K562 (cell line): ENCODE results near the gene PPM1D. TPM values are rescaled to one million over a fixed set of nuclear protein-coding genes. Genes with fewer than 3 reads are reported as not detected.

Source experiments
- ATAC-seq: fragments of 200-7000 bp; cut with Tn5 transposase; 3 replicates; pipeline ENCODE4 v1.9.1; 2020; ENCODE audit warnings: moderate library complexity
- BruUV-seq: library from RNA; stranded (reverse); fragments of 400-500 nt; replicated peaks from 2 replicates; lab custom pipeline; 2021; lab: Mats Ljungman, UMichigan
- CTCF ChIA-PET: fragments of 300-600 bp; formaldehyde crosslinking; extraction: SDS; loops from one replicate; lab custom pipeline; 2021; ENCODE audit warnings: low intra/inter-chr PET ratio; lab: Yijun Ruan, JAX
- POLR2A ChIA-PET: fragments of 300-600, 350-650 bp; sonication (Branson Sonifier 250); formaldehyde crosslinking; extraction: SDS; loops from one replicate; lab custom pipeline; 2021; ENCODE audit warnings: antibody characterized with exemption, inconsistent platforms; lab: Yijun Ruan, JAX
- DNase-seq, 4 experiments: peaks; one replicate each; pipeline versions ENCODE4 v3.0.0 to v3.0.0-alpha.2; 2011 to 2018; ENCODE audit warnings: low spot score in 3 of 4, mixed read lengths in 3 of 4; ENCODE audit errors: extremely low read depth in 1 of 4
- FAIRE-seq: peaks from 2 replicates; lab custom pipeline; 2011; peaks lifted over from hg19 to GRCh38; lab: Jason Lieb, UNC
- H2AFZ ChIP-seq: 2 replicates; pipeline ENCODE4 v1.6.0; 2011; ENCODE audit warnings: low read depth, low read length, control low read depth, inconsistent platforms
- H3K27ac ChIP-seq: fragments of 200-600 bp; 3 replicates; pipeline ENCODE4 v1.8.0; 2011; ENCODE audit warnings: low read depth, mild to moderate bottlenecking, control low read depth, inconsistent platforms, low read length, moderate library complexity, mixed read lengths; ENCODE audit errors: extremely low read depth
- H3K27me3 ChIP-seq, 2 experiments: fragments of 300-600 bp in 1 of 2; 2 replicates in 1 of 2; 3 replicates in 1 of 2; pipeline versions ENCODE4 v1.6.0 to v1.8.0; 2011; ENCODE audit warnings: inconsistent platforms in 2 of 2, low read length in 2 of 2, mild to moderate bottlenecking in 1 of 2, mixed read lengths in 1 of 2, moderate library complexity in 1 of 2; ENCODE audit not compliant: control insufficient read depth in 2 of 2, insufficient read depth in 2 of 2
- H3K36me3 ChIP-seq: fragments of 300-600 bp; 3 replicates; pipeline ENCODE4 v1.8.0; 2011; ENCODE audit warnings: mild to moderate bottlenecking, low read length, inconsistent platforms; ENCODE audit not compliant: control insufficient read depth, insufficient read depth
- H3K4me1 ChIP-seq, 2 experiments: fragments of 200-600 bp in 1 of 2; replicated peaks in 1 of 2; 2 replicates in 1 of 2; 3 replicates in 1 of 2; pipeline versions ENCODE4 v1.5.1 to v1.8.0; 2011; ENCODE audit warnings: inconsistent platforms in 2 of 2, low read length in 2 of 2, mild to moderate bottlenecking in 1 of 2, mixed read lengths in 1 of 2, moderate library complexity in 1 of 2; ENCODE audit not compliant: control insufficient read depth in 2 of 2, insufficient read depth in 2 of 2
- H3K4me2 ChIP-seq: 2 replicates; pipeline ENCODE4 v1.6.1; 2011; ENCODE audit warnings: low read length, control low read depth, inconsistent platforms, mixed read lengths; ENCODE audit not compliant: insufficient read depth
- H3K4me3 ChIP-seq: fragments of 200-600 bp; sonication (generic), shearing (Covaris generic); 2 replicates; pipeline ENCODE4 v1.5.1; 2016; ENCODE audit warnings: control low read depth, inconsistent platforms
- H3K79me2 ChIP-seq: fragments of 200-600 bp; 3 replicates; pipeline ENCODE4 v1.8.0; 2011; ENCODE audit warnings: low read length, inconsistent platforms; ENCODE audit not compliant: control insufficient read depth, insufficient read depth
- H3K9ac ChIP-seq, 2 experiments: 2 replicates each; pipeline versions ENCODE4 v1.6.0 to v1.6.1; 2011; ENCODE audit warnings: low read depth in 2 of 2, low read length in 2 of 2, control low read depth in 1 of 2, inconsistent platforms in 1 of 2, mild to moderate bottlenecking in 1 of 2, mixed read lengths in 1 of 2; ENCODE audit not compliant: insufficient read depth in 1 of 2
- H3K9me1 ChIP-seq: one replicate; pipeline ENCODE4 v1.6.0; 2011; ENCODE audit warnings: inconsistent platforms, mild to moderate bottlenecking, low read length, moderate library complexity; ENCODE audit not compliant: control insufficient read depth, insufficient read depth
- H3K9me3 ChIP-seq: replicated peaks from 2 replicates; pipeline ENCODE4 v1.5.1; 2011; ENCODE audit warnings: low read depth, low read length, inconsistent platforms; ENCODE audit not compliant: control insufficient read depth, insufficient read depth
- H4K20me1 ChIP-seq: replicated peaks from 2 replicates; pipeline ENCODE4 v1.6.1; 2011; ENCODE audit warnings: low read length, inconsistent platforms, mixed read lengths; ENCODE audit not compliant: control insufficient read depth, insufficient read depth
- CBX2 ChIP-seq: fragments of 200-600 bp; sonication (generic); IDR thresholded peaks from one replicate; pipeline ENCODE4 v1.6.1; 2012; ENCODE audit warnings: mild to moderate bottlenecking, low read length, inconsistent platforms; ENCODE audit not compliant: insufficient read depth, poor library complexity, severe bottlenecking
- CHCHD3 ChIP-seq: fragments of 250-450 bp; sonication (Bioruptor Pico); IDR thresholded peaks from 2 replicates; pipeline ENCODE4 v2.1.2; 2022; ENCODE audit warnings: mild to moderate bottlenecking
- NRF1 ChIP-seq, 2 experiments: fragments of 450-650 bp; IDR thresholded peaks in 1 of 2; conservative IDR thresholded peaks in 1 of 2; 2 replicates each; pipeline ENCODE4 v1.6.1; 2014; ENCODE audit warnings: mild to moderate bottlenecking in 2 of 2
- PHF8 ChIP-seq: fragments of 200-600 bp; sonication (generic); IDR thresholded peaks from 2 replicates; pipeline ENCODE4 v1.6.1; 2012; ENCODE audit warnings: mixed run types, mild to moderate bottlenecking, inconsistent platforms, low read length, moderate library complexity, borderline replicate concordance
- RFX1 ChIP-seq: fragments of 450-650 bp; IDR thresholded peaks from 2 replicates; pipeline ENCODE4 v1.6.1; 2016; ENCODE audit warnings: mild to moderate bottlenecking, moderate library complexity
- TGIF2 ChIP-seq: sonication (generic); formaldehyde crosslinking; IDR thresholded peaks from 2 replicates; pipeline ENCODE4 v1.8.1; 2022; ENCODE audit warnings: mild to moderate bottlenecking, missing genetic modification reagents, moderate library complexity
- TOE1 ChIP-seq, 2 experiments: fragments of 450-650 bp in 1 of 2; sonication (generic) in 1 of 2; formaldehyde crosslinking in 1 of 2; IDR thresholded peaks; 2 replicates each; pipeline versions ENCODE4 v1.7.1 to v1.8.0; 2016 to 2022; ENCODE audit warnings: borderline replicate concordance in 2 of 2, mild to moderate bottlenecking in 2 of 2, antibody characterized with exemption in 1 of 2, inconsistent platforms in 1 of 2, low read depth in 1 of 2, missing genetic modification reagents in 1 of 2, moderate library complexity in 1 of 2
- YY1 ChIP-seq, 3 experiments: IDR thresholded peaks; 2 replicates each; pipeline ENCODE4 v1.6.1; 2011; ENCODE audit warnings: low read length in 2 of 3, mild to moderate bottlenecking in 2 of 3, moderate library complexity in 2 of 3, borderline replicate concordance in 1 of 3, control low read depth in 1 of 3, low read depth in 1 of 3; ENCODE audit not compliant: insufficient read depth in 3 of 3, insufficient replicate concordance in 2 of 3, control insufficient read depth in 1 of 3, insufficient read length in 1 of 3; ENCODE audit errors: extremely low read depth in 1 of 3
- ZNF174 ChIP-seq: fragments of 250-450 bp; sonication (Bioruptor Pico); IDR thresholded peaks from 2 replicates; pipeline ENCODE4 v1.4.0; 2020; ENCODE audit warnings: mild to moderate bottlenecking
- ZNF707 ChIP-seq: fragments of 250-450 bp; sonication (Bioruptor Pico); conservative IDR thresholded peaks from 2 replicates; pipeline ENCODE4 v1.8.0; 2022; ENCODE audit warnings: inconsistent platforms, mild to moderate bottlenecking, moderate library complexity
- ZNF79 ChIP-seq: fragments of 250-450 bp; sonication (Bioruptor Pico); IDR thresholded peaks from 2 replicates; pipeline ENCODE4 v1.4.0; 2020; ENCODE audit warnings: low read depth, mild to moderate bottlenecking, moderate library complexity
- WGBS: fragments of 100-300 bp; shearing (Covaris generic); methylation state at CpG from one replicate; pipeline ENCODE4 v1.1.6; 2016; ENCODE audit warnings: low coverage, mixed read lengths; ENCODE audit not compliant: insufficient coverage; ENCODE audit errors: missing lambda C conversion rate; 5-methylcytosine and 5-hydroxymethylcytosine counted together
- in situ Hi-C: fragments of 300-500 bp; cut with MboI; formaldehyde crosslinking; loops from 4 replicates; pipeline ENCODE4 v1.15.0; 2018; ENCODE audit warnings: inconsistent platforms, mixed read lengths
- intact Hi-C: fragments of 100-400 bp; cut with micrococcal nuclease; formaldehyde crosslinking; loops from 2 replicates; pipeline ENCODE4 v1.14.2; 2022
- polyA plus RNA-seq, 8 experiments: library from polyadenylated mRNA; depleted of rRNA in 4 of 8; stranded (reverse) in 5 of 8; unstranded in 3 of 8; fragments of >200 nt; fragmentation: Nextera tagmentation in 2 of 8; fragmentation: Illumina TruSeq in 1 of 8; extraction: Ambion mirVana in 2 of 8; extraction: Trizol in 1 of 8; gene quantifications; 2 replicates each; pipeline versions ENCODE4 v1.2.1 to v1.2.3, GENCODE V29; 2011 to 2014; ENCODE audit warnings: inconsistent platforms in 1 of 8, missing spikeins in 1 of 8
- total RNA-seq, 7 experiments: library from RNA; depleted of rRNA in 6 of 7; stranded (reverse); fragments of >200 nt in 6 of 7; fragmentation: Illumina TruSeq in 2 of 7; extraction: Trizol in 2 of 7; gene quantifications; 2 replicates each; pipeline versions ENCODE4 v1.2.1 to v1.2.3, GENCODE V29; 2011 to 2021; ENCODE audit warnings: low replicate concordance in 1 of 7
- TF ChIP-seq, protein P1 (sequence below): fragments of 450-650 bp; IDR thresholded peaks from 2 replicates; pipeline ENCODE4 v1.7.0; 2016; ENCODE audit warnings: borderline replicate concordance
- TF ChIP-seq, protein P2 (sequence below), 2 experiments: fragments of 450-650 bp in 1 of 2; sonication (generic) in 1 of 2; formaldehyde crosslinking; conservative IDR thresholded peaks; 2 replicates each; pipeline versions ENCODE4 v1.4.0 to v1.8.1; 2020 to 2022; ENCODE audit warnings: mild to moderate bottlenecking in 1 of 2, missing genetic modification reagents in 1 of 2
- TF ChIP-seq, protein P3 (sequence below): fragments of 450-650 bp; IDR thresholded peaks from 2 replicates; pipeline ENCODE4 v1.6.1; 2016; ENCODE audit warnings: mild to moderate bottlenecking

Gene PPM1D
- total and polyA plus RNA-seq, 9 of the 15 experiments (the other 6 are each of a cell fraction or from before 2014, with no cell fraction given), result 2.1 to 19.0 (median 7.8) TPM

DNA sequence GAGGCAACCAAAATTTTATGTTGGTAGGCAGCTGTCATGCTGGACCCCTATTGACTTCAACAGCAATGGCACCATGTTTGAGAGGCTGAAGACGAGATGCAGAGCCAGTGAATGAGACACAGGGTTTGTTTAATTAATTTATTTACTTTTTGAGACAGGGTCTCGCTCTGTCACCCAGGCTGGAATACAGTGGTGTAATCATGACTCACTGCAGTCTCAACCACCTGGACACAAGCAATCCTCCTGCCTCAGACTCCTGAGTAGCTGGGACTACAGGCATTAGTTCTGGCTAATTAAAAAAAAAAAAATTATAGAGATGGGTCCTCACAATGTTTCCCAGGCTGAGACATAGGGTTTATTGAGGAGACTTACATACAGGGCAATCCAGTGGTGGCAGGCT is 36.2 kb upstream of the PPM1D start:
- no peak for DNase-seq
- no peak overlapping the region for H3K9ac ChIP-seq
- no peaks in the 10 kb centered on the region for H3K4me1 ChIP-seq
- H3K79me2 ChIP-seq, result no peaks in the 10 kb centered on the region
- H3K27ac ChIP-seq, result no peak overlapping the region
- H3K4me3 ChIP-seq, result no peak overlapping the region
- no peaks in the 10 kb centered on the region for H3K36me3 ChIP-seq
- no peaks in the 10 kb centered on the region for H3K9me1 ChIP-seq
- ChIA-PET POLR2A (no interaction called here), CTCF (no interaction called here)
- 16% methylated on average over 2 of the region's 2 CpGs for WGBS
- BruUV-seq, result no TSS peak
- H2AFZ ChIP-seq, result no peak overlapping the region
- H3K27me3 ChIP-seq, result no peaks in the 10 kb centered on the region; a peak in 1 of 5 replicates
- ATAC-seq, result no peak
- no peak for FAIRE-seq
- H3K4me2 ChIP-seq, result no peak overlapping the region
- no peaks in the 10 kb centered on the region for H4K20me1 ChIP-seq
- H3K9me3 ChIP-seq, result no peaks in the 10 kb centered on the region
- in situ Hi-C loops, result no loop called here
- intact Hi-C loops, result no loop called here
- TF ChIP-seq TGIF2 (CRISPR knock-in tag), result no peak
- TF ChIP-seq, protein P1, sequence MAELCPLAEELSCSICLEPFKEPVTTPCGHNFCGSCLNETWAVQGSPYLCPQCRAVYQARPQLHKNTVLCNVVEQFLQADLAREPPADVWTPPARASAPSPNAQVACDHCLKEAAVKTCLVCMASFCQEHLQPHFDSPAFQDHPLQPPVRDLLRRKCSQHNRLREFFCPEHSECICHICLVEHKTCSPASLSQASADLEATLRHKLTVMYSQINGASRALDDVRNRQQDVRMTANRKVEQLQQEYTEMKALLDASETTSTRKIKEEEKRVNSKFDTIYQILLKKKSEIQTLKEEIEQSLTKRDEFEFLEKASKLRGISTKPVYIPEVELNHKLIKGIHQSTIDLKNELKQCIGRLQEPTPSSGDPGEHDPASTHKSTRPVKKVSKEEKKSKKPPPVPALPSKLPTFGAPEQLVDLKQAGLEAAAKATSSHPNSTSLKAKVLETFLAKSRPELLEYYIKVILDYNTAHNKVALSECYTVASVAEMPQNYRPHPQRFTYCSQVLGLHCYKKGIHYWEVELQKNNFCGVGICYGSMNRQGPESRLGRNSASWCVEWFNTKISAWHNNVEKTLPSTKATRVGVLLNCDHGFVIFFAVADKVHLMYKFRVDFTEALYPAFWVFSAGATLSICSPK, result no peak
- TF ChIP-seq PHF8, result no peak
- no peak for TF ChIP-seq NRF1 (conservative IDR thresholded peaks at IDR 0.05 in 1 of 2, IDR thresholded peaks at IDR 0.05 in 1 of 2)
- TF ChIP-seq, protein P2, sequence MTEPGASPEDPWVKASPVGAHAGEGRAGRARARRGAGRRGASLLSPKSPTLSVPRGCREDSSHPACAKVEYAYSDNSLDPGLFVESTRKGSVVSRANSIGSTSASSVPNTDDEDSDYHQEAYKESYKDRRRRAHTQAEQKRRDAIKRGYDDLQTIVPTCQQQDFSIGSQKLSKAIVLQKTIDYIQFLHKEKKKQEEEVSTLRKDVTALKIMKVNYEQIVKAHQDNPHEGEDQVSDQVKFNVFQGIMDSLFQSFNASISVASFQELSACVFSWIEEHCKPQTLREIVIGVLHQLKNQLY (CRISPR knock-in tag; conservative IDR thresholded peaks at IDR 0.05), result no peak
- no peak for TF ChIP-seq ZNF79 (CRISPR knock-in tag)
- no peak for TF ChIP-seq YY1 (IDR thresholded peaks at IDR 0.05; ENCODE audit: borderline replicate concordance in 1 of 3, control insufficient read depth in 1 of 3, extremely low read depth in 1 of 3, insufficient read depth in 3 of 3, insufficient read length in 1 of 3, insufficient replicate concordance in 2 of 3, low read depth in 1 of 3, low read length in 2 of 3)
- no peak for TF ChIP-seq ZNF174 (CRISPR knock-in tag)
- TF ChIP-seq RFX1, result no peak
- TF ChIP-seq CBX2, result no peak
- no peak for TF ChIP-seq CHCHD3 (CRISPR knock-in tag)
- TF ChIP-seq TOE1 (IDR thresholded peaks at IDR 0.05; ENCODE audit: borderline replicate concordance), result no peak
- TF ChIP-seq TOE1 (CRISPR knock-in tag; IDR thresholded peaks at IDR 0.05; ENCODE audit: borderline replicate concordance, low read depth), result no peak
- TF ChIP-seq ZNF707 (CRISPR knock-in tag), result no peak
- TF ChIP-seq, protein P3, sequence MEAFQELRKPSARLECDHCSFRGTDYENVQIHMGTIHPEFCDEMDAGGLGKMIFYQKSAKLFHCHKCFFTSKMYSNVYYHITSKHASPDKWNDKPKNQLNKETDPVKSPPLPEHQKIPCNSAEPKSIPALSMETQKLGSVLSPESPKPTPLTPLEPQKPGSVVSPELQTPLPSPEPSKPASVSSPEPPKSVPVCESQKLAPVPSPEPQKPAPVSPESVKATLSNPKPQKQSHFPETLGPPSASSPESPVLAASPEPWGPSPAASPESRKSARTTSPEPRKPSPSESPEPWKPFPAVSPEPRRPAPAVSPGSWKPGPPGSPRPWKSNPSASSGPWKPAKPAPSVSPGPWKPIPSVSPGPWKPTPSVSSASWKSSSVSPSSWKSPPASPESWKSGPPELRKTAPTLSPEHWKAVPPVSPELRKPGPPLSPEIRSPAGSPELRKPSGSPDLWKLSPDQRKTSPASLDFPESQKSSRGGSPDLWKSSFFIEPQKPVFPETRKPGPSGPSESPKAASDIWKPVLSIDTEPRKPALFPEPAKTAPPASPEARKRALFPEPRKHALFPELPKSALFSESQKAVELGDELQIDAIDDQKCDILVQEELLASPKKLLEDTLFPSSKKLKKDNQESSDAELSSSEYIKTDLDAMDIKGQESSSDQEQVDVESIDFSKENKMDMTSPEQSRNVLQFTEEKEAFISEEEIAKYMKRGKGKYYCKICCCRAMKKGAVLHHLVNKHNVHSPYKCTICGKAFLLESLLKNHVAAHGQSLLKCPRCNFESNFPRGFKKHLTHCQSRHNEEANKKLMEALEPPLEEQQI, result no peak
- TF ChIP-seq, all 486 proteins: peak for 0
